ENCODE measurements around the gene OLA1.

GRCh38 chr2:174142290-174142689 lies 106.0 kb downstream of the OLA1 start:
- TF ChIP-seq CTCF (IDR thresholded peaks at IDR 0.05; ENCODE audit: low read length) = no peak
- no peak for TF ChIP-seq EZH2 (optimal IDR thresholded peaks at IDR 0.05; ENCODE audit: low read depth, low read length)
- no peak for TF ChIP-seq EZH2phosphoT487 (IDR thresholded peaks at IDR 0.05; ENCODE audit: low read length)
